Stomach (tissue), 9 donors: ENCODE data around the gene B3GNT9. TPM values are rescaled to one million over a fixed set of nuclear protein-coding genes. Genes with fewer than 3 reads are reported as not detected.

ENCODE experiments used
- DNase-seq, 2 donors: peaks; one replicate each; pipeline versions ENCODE4 v3.0.0 to v3.0.0-alpha.2; 2013 to 2019
- H3K27ac ChIP-seq, 5 donors: fragments of 200-600 bp in 4 of 5; sonication (generic) in 4 of 5; one replicate each; pipeline ENCODE4 v1.5.1; 2013 to 2019; ENCODE audit warnings: mild to moderate bottlenecking in 1 of 5, moderate library complexity in 1 of 5
- H3K27me3 ChIP-seq, 3 donors: fragments of 200-600 bp; sonication (generic); one replicate each; pipeline ENCODE4 v1.5.1; 2017 to 2019; ENCODE audit warnings: mixed run types in 1 of 3
- H3K36me3 ChIP-seq, 4 donors: fragments of 200-600 bp; sonication (generic); 1 replicate in 3 of 4; 2 replicates in 1 of 4; pipeline ENCODE4 v1.5.1; 2016 to 2019
- H3K4me1 ChIP-seq, 4 donors: fragments of 200-600 bp; sonication (generic); one replicate each; pipeline ENCODE4 v1.5.1; 2016 to 2019
- H3K4me3 ChIP-seq, 4 donors: fragments of 200-600 bp; sonication (generic) in 3 of 4; one replicate each; pipeline ENCODE4 v1.5.1; 2016 to 2019; ENCODE audit warnings: mild to moderate bottlenecking in 1 of 4
- H3K9me3 ChIP-seq, 4 donors: fragments of 200-600 bp; sonication (generic); one replicate each; pipeline ENCODE4 v1.5.1; 2016 to 2019
- CTCF ChIP-seq, 7 experiments: fragments of 450-650 bp in 4 of 7; fragments of 200-600 bp in 3 of 7; sonication (generic) in 3 of 7; IDR thresholded peaks; one replicate each; pipeline ENCODE4 v1.5.1; 2016 to 2019; ENCODE audit warnings: antibody characterized with exemption in 7 of 7, control low read depth in 2 of 7, mild to moderate bottlenecking in 1 of 7
- EP300 ChIP-seq: sonication (generic); formaldehyde crosslinking; IDR thresholded peaks from one replicate; pipeline ENCODE4 v1.6.1; 2017; ENCODE audit warnings: antibody characterized with exemption
- POLR2A ChIP-seq, 4 donors: fragments of 450-650 bp; IDR thresholded peaks; one replicate each; pipeline ENCODE4 v1.6.1; 2016; ENCODE audit warnings: antibody characterized with exemption in 4 of 4, control low read depth in 2 of 4, mild to moderate bottlenecking in 1 of 4, moderate library complexity in 1 of 4
- POLR2AphosphoS5 ChIP-seq, 3 donors: sonication (generic); formaldehyde crosslinking; IDR thresholded peaks; one replicate each; pipeline ENCODE4 v1.6.1; 2016; ENCODE audit warnings: antibody characterized with exemption in 3 of 3
- WGBS, 5 donors: extraction: QIAGEN DNeasy Blood & Tissue Kit in 3 of 5; methylation state at CpG; one replicate each; pipeline versions ENCODE4 v1.1.5 to v1.1.7; 2013 to 2018; 5-methylcytosine and 5-hydroxymethylcytosine counted together
- intact Hi-C: fragments of 100-400 bp; cut with DNase I; formaldehyde crosslinking; loops from one replicate; pipeline ENCODE4 v1.15.1; 2023; ENCODE audit warnings: low total_unique reads
- polyA plus RNA-seq, 3 donors: library from polyadenylated mRNA; stranded (reverse); fragments of 200-250 nt; gene quantifications; one replicate each; pipeline ENCODE4 v1.2.3, GENCODE V29; 2013
- total RNA-seq, 5 donors: library from RNA; depleted of rRNA; stranded (reverse); fragments of >200 nt; gene quantifications; one replicate each; pipeline versions ENCODE4 v1.1.0 to v1.2.3, GENCODE V29; 2014 to 2016
- donor health status: healthy with polysubstance abuse.
- donor health status: Bipolar disorder and iron deficiency.
- donor health status: healthy.

B3GNT9 gene
- total and polyA plus RNA-seq, 8 donors = 0.58 to 11.2 (median 4.2) TPM

DNA sequence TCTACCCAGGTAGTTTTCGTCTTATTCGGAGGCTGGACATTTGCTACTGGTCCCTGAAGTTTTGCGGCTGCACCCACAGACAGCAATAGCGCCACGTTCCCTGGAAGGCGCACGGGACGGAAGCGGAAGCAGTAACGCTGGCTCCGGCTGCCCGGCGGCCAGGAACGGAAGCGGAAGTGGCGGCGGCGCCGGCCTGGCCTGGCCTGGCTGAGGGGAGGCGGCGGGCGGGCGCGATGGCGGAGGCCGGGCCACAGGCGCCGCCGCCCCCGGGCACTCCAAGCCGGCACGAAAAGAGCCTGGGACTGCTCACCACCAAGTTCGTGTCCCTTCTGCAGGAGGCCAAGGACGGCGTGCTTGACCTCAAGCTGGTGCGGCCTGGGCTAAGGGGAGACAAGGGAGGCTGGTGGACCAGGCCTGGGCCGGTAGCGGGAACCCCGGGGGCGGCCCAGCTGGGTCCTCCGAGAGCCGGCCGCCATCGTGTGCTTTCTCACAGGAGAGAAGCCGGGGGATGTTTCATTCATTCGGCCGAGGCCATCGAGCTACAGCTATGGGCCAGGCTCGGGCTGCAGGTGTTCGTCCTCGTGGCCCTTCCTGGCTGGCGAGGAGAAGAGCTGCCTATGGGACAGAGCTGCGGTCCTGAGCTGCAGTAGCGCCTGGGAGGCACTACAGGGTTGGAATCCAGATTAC, 41.3 kb upstream of the B3GNT9 start, which contains the start of gene E2F4:
TSS of gene E2F4 (plus strand) at position 161 of the 687 bp plus-strand sequence. CDS start at position 234, 73 bp downstream.
- WGBS, 5 donors = 0% methylated on average over 4 to 54 of the region's 54 CpGs
- Histone ChIP-seq H3K27ac (peak within 1 kb of the TSS; percentile 80 to 90 (median 84)), H3K4me1 (peaks cover 24 to 51% (median 32%) of the 10 kb centered on the region in 4 donors), H3K27me3 (no peaks in the 10 kb centered on the region), H3K4me3 (peak within 1 kb of the TSS; percentile 91 to 100 (median 94)), H3K9me3 (no peaks in the 10 kb centered on the region), H3K36me3 (peaks cover 32 to 41% (median 38%) of the 10 kb centered on the region in 4 donors)
- DNase-seq = peak; percentile 93 to 97
- peak in 2 of 7 experiments; percentile 9 to 23 for TF ChIP-seq CTCF (IDR thresholded peaks at IDR 0.05)
- TF ChIP-seq POLR2AphosphoS5 (IDR thresholded peaks at IDR 0.05) = peak; percentile 85 to 99 (median 88)
- TF ChIP-seq EP300 = no peak
- TF ChIP-seq POLR2A (IDR thresholded peaks at IDR 0.05) = no peak
- intact Hi-C loops = no loop called here

DNA sequence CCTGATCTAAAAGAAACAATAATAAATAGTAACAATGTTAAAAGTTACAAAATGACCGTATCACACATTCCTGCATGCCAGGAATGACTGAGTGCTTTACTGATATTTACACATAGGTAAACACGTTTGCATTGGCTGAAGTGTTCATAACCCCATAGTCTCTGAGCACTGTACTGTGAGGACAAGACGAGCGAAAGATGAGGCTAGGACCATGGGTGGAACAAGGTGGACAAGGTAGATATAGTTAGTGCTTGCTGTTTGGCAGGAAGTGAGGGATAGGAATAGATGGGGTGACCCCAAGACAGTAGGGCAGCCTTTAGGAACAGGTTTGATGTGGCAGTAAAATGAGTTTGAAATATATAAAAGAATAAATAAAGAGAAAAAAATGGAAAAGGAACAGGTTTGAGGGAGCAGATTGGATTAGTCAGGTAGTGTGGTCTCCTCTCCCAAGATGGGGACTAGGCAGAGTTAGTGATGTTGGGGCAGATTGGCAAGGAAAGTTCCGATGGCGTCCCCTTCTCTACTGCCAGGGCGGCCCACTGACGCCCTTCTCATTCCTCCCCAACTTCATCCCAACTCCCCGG, 40.7 kb upstream of the B3GNT9 start:
- intact Hi-C loops = no loop called here
- no peak for DNase-seq
- WGBS, 5 donors = 10 to 19% (median 12%) methylated on average over 9 of the region's 9 CpGs
- H3K4me3 ChIP-seq = peak overlapping the region; percentile 91 to 100 (median 94)
- H3K27ac ChIP-seq = peak overlapping the region in 2 of 5 donors; percentile 81 to 90
- peaks cover 24 to 50% (median 32%) of the 10 kb centered on the region in 4 donors for H3K4me1 ChIP-seq
- H3K36me3 ChIP-seq = peaks cover 26 to 35% (median 31%) of the 10 kb centered on the region in 4 donors
- H3K27me3 ChIP-seq = no peaks in the 10 kb centered on the region
- no peak for TF ChIP-seq POLR2A (IDR thresholded peaks at IDR 0.05)
- no peak for TF ChIP-seq POLR2AphosphoS5 (IDR thresholded peaks at IDR 0.05)
- no peak for TF ChIP-seq CTCF (IDR thresholded peaks at IDR 0.05)
- TF ChIP-seq EP300 = no peak
- H3K9me3 ChIP-seq = no peaks in the 10 kb centered on the region

DNA sequence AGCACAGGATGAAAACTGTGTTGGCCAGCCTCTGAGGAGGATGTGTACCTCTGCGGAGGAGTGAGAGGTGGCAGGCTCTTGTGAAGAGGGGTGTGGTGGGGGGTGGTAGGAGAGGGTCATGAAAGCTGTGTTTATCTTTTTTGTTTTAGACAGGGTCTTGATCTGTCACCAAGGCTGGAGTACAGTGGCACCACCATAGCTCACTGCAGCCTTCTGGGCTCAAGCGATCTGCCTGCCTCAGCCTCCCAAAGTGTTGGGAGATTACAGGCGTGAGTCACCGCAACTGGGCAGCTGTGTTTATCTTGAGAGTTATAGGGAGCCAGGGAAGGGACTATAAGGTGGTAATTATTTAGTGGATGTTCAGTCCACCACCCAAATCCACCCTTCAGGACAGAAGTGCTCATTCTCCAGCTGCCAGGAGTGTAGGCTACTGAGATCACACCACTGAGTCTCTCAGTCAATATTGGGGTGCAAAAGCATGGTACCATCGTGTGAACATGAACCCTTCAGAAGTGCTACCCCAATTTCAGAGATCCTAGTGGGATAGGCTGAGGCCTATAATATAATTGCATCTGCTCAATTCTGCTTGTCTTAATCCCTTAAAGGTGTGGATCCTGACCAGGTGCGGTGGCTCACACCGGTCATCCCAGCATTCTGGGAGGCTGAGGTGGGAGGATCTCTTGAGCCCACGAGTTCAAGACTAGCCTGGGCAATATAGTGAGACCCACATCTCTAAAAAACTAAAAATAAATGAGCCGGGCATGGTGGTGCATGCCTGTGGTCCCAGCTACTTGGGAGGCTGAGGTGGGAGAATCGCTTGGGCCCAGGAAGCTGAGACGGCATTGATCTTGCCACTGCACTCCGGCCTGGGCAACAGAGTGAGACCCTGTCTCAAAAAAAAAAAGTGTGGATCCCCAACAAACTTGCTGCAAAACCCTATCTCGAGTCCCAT, 39.9 kb upstream of the B3GNT9 start:
- WGBS, 5 donors = 70 to 75% (median 71%) methylated on average over 13 of the region's 13 CpGs
- no peak overlapping the region for H3K4me3 ChIP-seq
- peaks cover 25 to 52% (median 33%) of the 10 kb centered on the region in 4 donors for H3K4me1 ChIP-seq
- DNase-seq = no peak
- no peak for TF ChIP-seq POLR2A (IDR thresholded peaks at IDR 0.05)
- TF ChIP-seq POLR2AphosphoS5 (IDR thresholded peaks at IDR 0.05) = no peak
- TF ChIP-seq EP300 = no peak
- TF ChIP-seq CTCF (IDR thresholded peaks at IDR 0.05) = no peak
- intact Hi-C loops = no loop called here
- no peaks in the 10 kb centered on the region for H3K9me3 ChIP-seq
- H3K27ac ChIP-seq = no peak overlapping the region
- H3K27me3 ChIP-seq = no peaks in the 10 kb centered on the region
- peaks cover 18 to 27% (median 24%) of the 10 kb centered on the region in 4 donors for H3K36me3 ChIP-seq

DNA sequence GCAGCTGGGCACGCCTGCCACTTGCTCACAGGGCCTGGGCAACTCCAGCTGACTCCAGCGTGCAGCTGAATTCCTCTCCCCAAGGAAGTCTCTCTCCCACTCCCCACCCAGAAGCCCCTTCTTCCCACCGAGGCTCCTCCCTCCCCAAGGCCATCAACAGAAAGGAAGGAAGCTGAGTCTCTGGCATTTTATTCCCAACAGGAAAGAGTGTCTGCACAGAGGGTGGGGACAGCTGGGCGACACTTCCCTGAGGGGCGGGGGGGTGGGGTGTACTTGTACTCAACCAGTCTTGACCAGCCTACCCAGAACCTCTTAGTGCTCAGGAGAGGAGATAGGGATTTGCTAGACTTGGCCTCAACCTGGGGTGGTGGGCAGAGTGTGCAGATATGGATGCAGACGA, 39.2 kb upstream of the B3GNT9 start, which contains the start of gene EXOC3L1:
TSS of gene EXOC3L1 (minus strand) at position 96 of the 400 bp plus-strand sequence. CDS start 460 bp downstream, outside the sequence.
- intact Hi-C loops = no loop called here
- 37 to 46% (median 41%) methylated on average over 6 of the region's 6 CpGs for WGBS, 5 donors
- no peak within 1 kb of the TSS for H3K27ac ChIP-seq
- H3K9me3 ChIP-seq = no peaks in the 10 kb centered on the region
- H3K36me3 ChIP-seq = peaks cover 11 to 20% (median 17%) of the 10 kb centered on the region in 4 donors
- H3K4me1 ChIP-seq = peaks cover 32 to 52% (median 40%) of the 10 kb centered on the region in 4 donors
- peak within 1 kb of the TSS in 1 of 4 donors; percentile 6 for H3K4me3 ChIP-seq
- no peak for DNase-seq
- TF ChIP-seq EP300 = no peak
- no peak for TF ChIP-seq POLR2A (IDR thresholded peaks at IDR 0.05)
- TF ChIP-seq CTCF (IDR thresholded peaks at IDR 0.05) = no peak
- TF ChIP-seq POLR2AphosphoS5 (IDR thresholded peaks at IDR 0.05) = no peak
- peaks cover 0 to under 1% (median 0%) of the 10 kb centered on the region in 3 donors for H3K27me3 ChIP-seq
